GM10266 (cell line): Measurements from ENCODE around the gene C2CD4D.

Source experiments
- DNase-seq: peaks from one replicate; pipeline ENCODE4 v3.0.0; 2012; ENCODE audit errors: extremely low spot score
- TF ChIP-seq, protein P1 (sequence below): IDR thresholded peaks from 2 replicates; pipeline ENCODE4 v1.5.1; 2012; ENCODE audit warnings: mild to moderate bottlenecking, low read depth; ENCODE audit not compliant: control insufficient read depth, insufficient read depth; ENCODE audit errors: missing control alignments

Gene C2CD4D

GRCh38 chr1:151846686-151847237 is 7.1 kb upstream of the C2CD4D start:
- TF ChIP-seq, protein P1, sequence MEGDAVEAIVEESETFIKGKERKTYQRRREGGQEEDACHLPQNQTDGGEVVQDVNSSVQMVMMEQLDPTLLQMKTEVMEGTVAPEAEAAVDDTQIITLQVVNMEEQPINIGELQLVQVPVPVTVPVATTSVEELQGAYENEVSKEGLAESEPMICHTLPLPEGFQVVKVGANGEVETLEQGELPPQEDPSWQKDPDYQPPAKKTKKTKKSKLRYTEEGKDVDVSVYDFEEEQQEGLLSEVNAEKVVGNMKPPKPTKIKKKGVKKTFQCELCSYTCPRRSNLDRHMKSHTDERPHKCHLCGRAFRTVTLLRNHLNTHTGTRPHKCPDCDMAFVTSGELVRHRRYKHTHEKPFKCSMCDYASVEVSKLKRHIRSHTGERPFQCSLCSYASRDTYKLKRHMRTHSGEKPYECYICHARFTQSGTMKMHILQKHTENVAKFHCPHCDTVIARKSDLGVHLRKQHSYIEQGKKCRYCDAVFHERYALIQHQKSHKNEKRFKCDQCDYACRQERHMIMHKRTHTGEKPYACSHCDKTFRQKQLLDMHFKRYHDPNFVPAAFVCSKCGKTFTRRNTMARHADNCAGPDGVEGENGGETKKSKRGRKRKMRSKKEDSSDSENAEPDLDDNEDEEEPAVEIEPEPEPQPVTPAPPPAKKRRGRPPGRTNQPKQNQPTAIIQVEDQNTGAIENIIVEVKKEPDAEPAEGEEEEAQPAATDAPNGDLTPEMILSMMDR = no peak
- DNase-seq = no peak

DNA sequence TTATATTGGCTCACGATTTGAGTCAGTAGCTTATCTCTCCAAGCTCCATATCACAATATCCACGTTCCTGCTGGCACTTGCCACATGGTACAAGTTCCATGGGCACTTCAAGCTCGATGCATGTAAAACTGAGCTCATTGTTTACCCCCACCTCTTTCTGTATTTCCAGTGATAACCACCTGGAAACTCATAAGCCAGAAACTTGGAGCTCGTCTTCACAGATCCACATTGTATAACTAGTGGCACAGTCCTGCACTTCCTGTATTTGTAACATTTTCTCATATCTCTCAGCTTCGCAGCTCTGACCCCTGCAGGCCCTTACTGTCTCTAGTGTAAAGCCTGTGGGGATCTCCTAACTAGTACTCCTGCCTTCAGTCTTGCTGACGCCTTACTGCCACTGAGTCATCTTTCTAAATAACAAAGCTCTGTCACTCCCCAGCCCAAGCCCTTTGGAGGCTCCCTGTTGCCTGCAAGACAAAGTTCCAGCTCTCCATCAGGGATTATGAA is 6.5 kb upstream of the C2CD4D start:
- TF ChIP-seq, protein P1 = no peak
- DNase-seq = no peak

- TF ChIP-seq, protein P1 = no peak
- no peak for DNase-seq
These were observed 3.8 kb upstream of the C2CD4D start for GRCh38 chr1:151843398-151843797.

- DNase-seq = no peak
- TF ChIP-seq, protein P1 = no peak
These were observed 1.5 kb upstream of the C2CD4D start for GRCh38 chr1:151841141-151841540.

GRCh38 chr1:151840421-151840820 is 801 bp upstream of the C2CD4D start:
- TF ChIP-seq, protein P1 = no peak
- DNase-seq = no peak

DNA sequence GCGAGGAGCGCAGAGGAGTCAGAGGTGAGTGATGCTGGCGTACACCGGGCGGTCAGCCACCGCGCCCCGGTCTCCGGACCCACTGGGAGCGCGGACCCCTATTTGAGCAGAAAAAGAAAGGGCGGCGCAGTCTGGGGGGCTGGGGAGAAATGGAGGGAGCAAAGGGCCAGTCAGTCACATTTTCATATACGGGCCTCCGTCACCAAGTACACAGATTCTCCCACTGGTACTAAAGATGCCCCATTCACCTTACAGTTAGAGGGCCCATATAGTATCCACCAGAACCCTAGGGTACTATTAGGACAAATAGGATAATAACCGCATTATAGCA is 573 bp downstream of the C2CD4D start:
- no peak for DNase-seq
- TF ChIP-seq, protein P1 = no peak

- TF ChIP-seq, protein P1 = no peak
- peak; percentile 81 for DNase-seq
These were observed 1.2 kb downstream of the C2CD4D start for GRCh38 chr1:151838222-151839081.
